HG02981 (cell line): ENCODE data around the gene PIP5K1C.

Experiments
- ATAC-seq: cut with Tn5 transposase; IDR thresholded peaks from one replicate; pipeline ENCODE4 v1.9.1; 2021; ENCODE audit warnings: mild to moderate bottlenecking, moderate library complexity; ENCODE audit not compliant: unreplicated experiment

PIP5K1C gene

GRCh38 chr19:3722443-3723109, 22.3 kb upstream of the PIP5K1C start:
- ATAC-seq, result no peak

GRCh38 chr19:3721887-3722442, 21.7 kb upstream of the PIP5K1C start:
- ATAC-seq, result no peak

DNA sequence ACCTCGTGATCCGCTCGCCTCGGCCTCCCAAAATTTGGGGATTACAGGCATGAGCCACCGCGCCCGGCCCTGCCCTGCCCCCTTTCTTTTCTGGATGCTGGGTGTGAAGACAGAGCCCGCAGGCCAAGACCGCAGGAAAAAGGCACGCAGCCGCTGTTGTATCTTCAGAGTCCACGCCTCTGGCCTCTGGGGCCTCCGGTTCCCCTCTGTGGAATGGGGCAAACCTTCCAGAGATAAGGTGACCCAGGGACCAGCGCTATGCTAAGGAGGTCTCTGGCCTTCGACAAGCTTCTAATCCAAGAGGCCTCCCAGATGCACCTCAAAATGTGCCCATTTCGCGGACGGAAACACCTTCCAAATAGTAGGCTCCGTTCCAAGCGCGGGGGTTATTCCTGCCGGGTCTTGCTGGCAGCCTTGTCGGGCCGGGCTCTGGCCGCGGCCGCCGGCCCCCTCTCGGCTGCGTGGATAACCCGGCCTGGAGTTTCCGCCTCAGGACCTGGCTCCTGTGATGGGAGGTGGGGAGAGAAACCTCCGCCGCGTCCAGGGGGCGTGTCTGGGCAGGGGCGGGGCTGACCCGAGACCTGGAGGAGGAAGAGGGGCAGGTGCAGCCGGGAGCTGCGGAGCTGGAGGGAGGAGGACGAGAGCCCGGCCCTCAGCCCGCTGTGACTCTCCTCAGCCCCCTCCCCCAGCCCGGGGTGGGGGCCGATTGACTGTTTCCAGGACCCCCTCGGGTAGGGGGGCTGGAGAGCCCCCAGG, 21.0 kb upstream of the PIP5K1C start:
- ATAC-seq, result no peak

- ATAC-seq, result no peak
Measured at GRCh38 chr19:3720349-3720917, 20.2 kb upstream of the PIP5K1C start.

- no peak for ATAC-seq
Measured at GRCh38 chr19:3719868-3720267, 19.6 kb upstream of the PIP5K1C start.

DNA sequence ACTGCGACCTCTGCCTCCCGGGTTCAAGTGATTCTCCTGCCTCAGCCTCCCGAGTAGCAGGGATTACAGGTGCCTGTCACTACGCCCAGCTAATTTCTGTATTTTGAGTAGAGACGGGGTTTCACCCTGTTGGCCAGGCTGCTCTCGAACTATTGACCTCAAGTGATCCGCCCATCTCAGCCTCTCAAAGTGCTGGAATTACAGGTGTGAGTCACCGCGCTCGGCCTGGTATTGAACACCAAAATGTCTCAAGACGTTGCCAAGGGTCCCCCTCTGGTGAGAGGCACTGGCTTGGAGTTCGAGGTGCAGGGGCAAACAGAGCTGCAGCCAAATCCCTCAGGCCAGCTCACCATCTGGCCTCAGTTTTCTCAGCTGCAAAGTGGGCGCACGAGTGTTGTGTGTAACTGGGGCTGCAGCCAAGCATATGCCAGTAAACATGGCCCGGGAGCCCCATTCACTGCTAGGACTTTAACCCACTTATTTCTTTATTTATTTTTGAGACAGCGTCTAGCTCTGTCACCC, 15.9 kb upstream of the PIP5K1C start:
- ATAC-seq, result no peak

- ATAC-seq, result no peak
Measured at GRCh38 chr19:3712663-3713611, 12.7 kb upstream of the PIP5K1C start.

GRCh38 chr19:3710265-3710812, 10.1 kb upstream of the PIP5K1C start:
- ATAC-seq, result no peak

DNA sequence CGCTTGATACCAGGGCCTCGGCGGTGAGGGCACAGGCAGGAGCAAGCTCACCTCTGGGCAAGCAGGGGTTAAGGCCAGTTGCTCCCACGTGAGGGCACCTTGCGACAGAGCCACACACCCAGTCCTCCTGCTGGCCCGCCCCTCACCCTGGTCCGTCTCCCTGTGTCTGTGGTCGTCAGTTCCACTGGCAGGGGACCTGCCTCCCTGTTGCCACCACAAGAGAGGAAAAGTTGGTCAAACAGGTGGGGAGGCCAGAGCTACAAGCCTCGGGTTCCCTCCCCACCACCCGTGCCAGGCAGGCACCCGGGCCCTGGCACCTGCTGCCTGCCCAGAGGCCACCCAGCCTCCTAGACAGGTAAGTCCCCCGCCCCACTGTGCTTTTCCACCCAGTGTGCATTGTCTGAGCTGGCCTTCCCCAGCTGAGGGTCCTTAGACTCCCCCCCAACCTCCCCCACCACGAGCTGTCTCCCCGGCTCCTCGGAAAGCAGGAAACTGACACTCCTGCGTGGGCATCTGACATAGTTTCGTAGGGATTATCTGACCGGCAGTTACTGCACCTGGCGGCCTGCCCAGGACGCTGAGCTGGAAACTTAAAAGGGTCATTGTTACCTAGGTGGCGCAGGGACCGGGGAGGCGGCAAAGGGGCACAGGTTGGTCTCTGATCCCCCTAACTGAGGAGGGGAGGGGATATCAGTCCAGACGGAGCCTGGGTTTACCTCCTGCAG, 8.1 kb upstream of the PIP5K1C start, which contains the start of gene TJP3:
TJP3 (plus strand) TSS at position 178 of the 725 bp plus-strand sequence. CDS start 20,049 bp downstream, outside the sequence.
- ATAC-seq, result no peak

- no peak for ATAC-seq
Measured at GRCh38 chr19:3707868-3708206, 7.6 kb upstream of the PIP5K1C start.

DNA sequence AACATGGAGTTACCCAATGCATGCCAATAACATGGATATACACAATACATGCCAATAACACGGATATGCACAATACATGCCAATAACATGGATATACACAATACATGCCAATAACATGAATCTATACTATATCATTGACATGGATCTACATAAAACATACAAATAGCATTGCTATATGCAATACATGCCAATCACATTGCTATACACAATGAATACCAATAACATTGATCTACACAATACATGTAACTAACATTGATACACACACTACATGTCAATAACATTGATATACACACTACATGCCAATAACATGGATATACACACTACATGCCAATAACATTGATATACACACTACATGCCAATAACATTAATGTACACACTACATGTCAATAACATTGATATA, 932 bp upstream of the PIP5K1C start:
- no peak for ATAC-seq

DNA sequence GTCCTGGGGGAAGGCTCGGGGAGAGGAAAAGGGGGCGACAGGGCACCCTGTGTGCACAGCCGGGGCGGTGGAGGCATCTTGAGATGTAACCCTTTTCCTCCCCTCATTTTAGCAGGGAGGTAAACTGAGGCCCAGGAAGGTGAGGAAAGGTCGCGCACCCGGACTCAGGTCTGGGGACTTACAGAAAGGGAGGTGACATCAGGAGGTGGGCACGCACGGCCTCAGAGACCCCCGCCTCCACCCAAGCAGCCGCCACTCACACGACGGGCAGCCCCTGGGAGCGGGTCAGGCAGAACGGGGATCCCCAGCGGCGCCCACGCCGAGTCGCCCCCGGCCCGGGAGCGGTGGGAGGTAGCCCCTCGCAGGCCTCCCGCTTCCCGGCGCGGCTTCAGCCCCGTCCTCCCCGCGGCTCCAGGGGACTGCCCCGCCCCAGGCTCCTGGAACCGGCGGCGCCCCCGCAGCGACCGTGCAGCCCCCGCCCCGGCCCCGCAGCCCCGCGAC, 477 bp downstream of the PIP5K1C start:
- peak; percentile 14 for ATAC-seq

DNA sequence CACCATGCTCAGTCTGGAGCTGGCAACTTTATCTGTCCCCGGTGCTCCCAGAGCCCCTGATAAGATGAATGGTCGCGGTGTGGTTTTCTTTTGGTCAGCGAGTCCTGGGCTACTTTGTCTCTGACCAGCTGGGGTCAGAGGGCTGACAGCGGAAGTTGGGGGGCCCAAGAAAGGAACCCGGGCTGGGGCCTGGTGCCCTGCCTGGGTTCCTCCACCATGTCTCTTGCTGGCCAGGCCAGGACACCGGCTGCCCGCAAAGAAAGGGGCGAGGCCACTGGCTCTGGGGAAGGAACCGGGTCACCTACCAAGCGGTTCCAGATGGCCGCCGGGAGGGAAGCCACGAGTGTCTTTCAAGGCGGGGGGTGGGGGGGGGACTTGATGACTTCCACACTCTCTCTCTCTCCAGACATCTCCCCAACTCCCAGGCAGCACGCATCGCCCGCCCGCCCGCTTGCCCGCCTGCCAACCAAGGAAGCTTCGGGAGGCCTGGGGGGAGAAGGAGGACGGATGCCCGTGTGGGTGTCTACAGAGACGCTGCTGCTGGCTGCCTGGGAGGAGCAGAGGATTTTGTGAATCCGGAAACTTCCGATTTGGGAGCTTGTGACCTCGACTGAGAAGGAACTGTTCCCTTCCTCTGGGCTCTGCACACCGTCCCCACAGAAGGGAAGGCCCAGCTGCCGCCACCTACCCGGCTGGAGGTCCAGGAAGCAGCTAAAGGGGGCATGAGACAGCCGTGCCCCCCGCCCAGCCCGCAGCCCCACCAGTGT, 1.1 kb downstream of the PIP5K1C start:
- ATAC-seq, result no peak

- ATAC-seq, result no peak
Measured at GRCh38 chr19:3698386-3698950, 1.8 kb downstream of the PIP5K1C start.

DNA sequence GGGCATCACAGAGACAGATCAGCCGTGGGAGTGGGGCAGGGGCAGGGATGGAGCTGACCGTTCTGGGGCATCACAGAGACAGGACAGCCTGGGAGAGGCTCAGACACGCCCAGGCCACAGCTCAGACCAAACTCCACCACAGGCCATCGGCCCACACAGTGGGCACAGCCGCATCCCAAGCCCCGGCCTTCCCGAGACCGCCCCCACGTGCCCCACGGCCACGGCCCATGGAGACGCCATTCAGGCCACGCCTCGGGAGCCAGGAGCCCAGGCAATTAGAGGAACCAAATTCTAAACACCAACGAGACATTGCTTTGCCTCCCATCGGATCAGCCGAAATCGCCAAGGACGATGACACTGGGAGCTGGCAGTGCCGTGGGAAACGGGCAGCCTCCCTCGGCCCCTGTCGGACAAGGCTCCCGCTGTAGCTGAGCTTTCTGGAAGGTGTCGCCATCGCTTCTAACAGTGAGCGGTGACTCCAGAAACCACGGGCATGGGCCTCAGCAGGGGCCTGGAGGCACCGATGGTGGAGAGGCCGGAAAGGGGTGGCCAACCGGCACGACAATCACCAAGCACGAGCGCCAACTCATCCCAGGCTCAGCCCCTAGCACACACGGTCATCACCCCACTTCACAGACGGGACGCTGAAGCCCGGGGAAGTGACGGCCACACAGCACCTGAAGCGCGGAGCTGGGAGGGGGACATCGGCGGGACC, 2.4 kb downstream of the PIP5K1C start:
- ATAC-seq, result no peak

- no peak for ATAC-seq
Measured at GRCh38 chr19:3697094-3697493, 3.2 kb downstream of the PIP5K1C start.

DNA sequence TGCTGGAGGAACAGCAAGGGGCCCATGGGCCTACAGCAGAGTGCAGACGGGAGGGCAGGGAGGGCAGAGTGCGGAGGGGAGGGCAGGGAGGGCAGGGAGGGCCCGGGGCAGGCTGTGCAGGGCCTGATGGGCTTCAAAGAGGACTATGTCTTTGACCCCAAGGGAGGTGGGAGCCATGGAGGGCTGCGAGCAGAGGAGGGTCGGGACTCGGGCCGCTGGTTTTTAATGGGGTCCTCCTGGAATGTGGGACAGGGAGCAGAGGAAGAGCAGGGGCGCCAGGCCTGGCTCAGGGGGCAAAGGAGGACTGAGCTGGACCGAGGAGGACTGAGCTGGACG, 3.6 kb downstream of the PIP5K1C start:
- ATAC-seq, result no peak
